Loucy (cell line): ENCODE data around the gene MMP2.
A peak's percentile ranks its signal among the peaks of the same experiment; 100 is the strongest.

ENCODE experiments used
- CTCF ChIP-seq: fragments of 200-600 bp; sonication (generic); conservative IDR thresholded peaks from 2 replicates; pipeline ENCODE4 v1.5.1; 2014; ENCODE audit warnings: mild to moderate bottlenecking, antibody characterized with exemption, low read length
- EZH2phosphoT487 ChIP-seq: fragments of 200-600 bp; IDR thresholded peaks from 2 replicates; pipeline ENCODE4 v1.6.1; 2018; ENCODE audit warnings: antibody characterized with exemption, mild to moderate bottlenecking, moderate library complexity, borderline replicate concordance

- peak; percentile 74 for TF ChIP-seq CTCF
- TF ChIP-seq EZH2phosphoT487: no peak
Observed at GRCh38 chr16:55543472-55543871, 64.5 kb downstream of the MMP2 start.
